Endothelial cell of umbilical vein (primary cell): Measurements from ENCODE around the gene AGAP2.

Experiments used
- CTCF ChIP-seq, 2 donors: IDR thresholded peaks; 1 replicate in 1 of 2; 2 replicates in 1 of 2; pipeline ENCODE4 v1.5.1; 2011; ENCODE audit warnings: low read length in 2 of 2, mild to moderate bottlenecking in 2 of 2, moderate library complexity in 2 of 2, control low read depth in 1 of 2, inconsistent platforms in 1 of 2, low read depth in 1 of 2; ENCODE audit not compliant: insufficient read depth in 1 of 2; ENCODE audit errors: extremely low read depth in 1 of 2
- EZH2 ChIP-seq: IDR thresholded peaks from 2 replicates; pipeline ENCODE4 v1.6.1; 2012; ENCODE audit warnings: borderline replicate concordance, low read depth, mild to moderate bottlenecking, moderate library complexity, low read length, inconsistent platforms; ENCODE audit not compliant: severe bottlenecking
- JUN ChIP-seq: IDR thresholded peaks from 2 replicates; pipeline ENCODE4 v1.6.1; 2011; ENCODE audit warnings: borderline replicate concordance, low read depth; ENCODE audit not compliant: insufficient read length, insufficient read depth
- MAX ChIP-seq: IDR thresholded peaks from 2 replicates; pipeline ENCODE4 v1.6.1; 2011; ENCODE audit not compliant: insufficient read depth, insufficient read length
- MYC ChIP-seq: IDR thresholded peaks from one replicate; pipeline ENCODE4 v1.6.1; 2011; ENCODE audit warnings: mild to moderate bottlenecking, low read depth, low read length
- POLR2A ChIP-seq: IDR thresholded peaks from 2 replicates; pipeline ENCODE4 v1.6.1; 2012; ENCODE audit warnings: low read depth, mild to moderate bottlenecking, control low read depth, low read length
- POLR2AphosphoS5 ChIP-seq: IDR thresholded peaks from 2 replicates; pipeline ENCODE4 v1.6.1; 2012; ENCODE audit warnings: low read depth, mild to moderate bottlenecking, control low read depth, low read length, moderate library complexity; ENCODE audit not compliant: insufficient read depth

- no peak for TF ChIP-seq CTCF (IDR thresholded peaks at IDR 0.05; ENCODE audit: extremely low read depth in 1 of 2, insufficient read depth in 1 of 2, low read depth in 1 of 2, low read length in 2 of 2)
- no peak for TF ChIP-seq POLR2AphosphoS5
- TF ChIP-seq JUN = no peak
- TF ChIP-seq POLR2A = no peak
- no peak for TF ChIP-seq EZH2
- TF ChIP-seq MYC = no peak
- TF ChIP-seq MAX = no peak
Observed at GRCh38 chr12:57687862-57688261, 50.7 kb downstream of the AGAP2 start.
